NK-92 (cell line): ENCODE results near the gene RBKS.
"Not testable (repeated sequence)": the region's sequence is repeated elsewhere in the genome, so short reads cannot be mapped to it uniquely, and the experiment has no call there.

ENCODE experiments used
- DNase-seq: peaks from one replicate; lab custom pipeline; 2025; ENCODE audit not compliant: unreplicated experiment; lab: John Stamatoyannopoulos, UW

The RBKS gene

GRCh38 chr2:27771202-27771547, 119.0 kb downstream of the RBKS start:
- DNase-seq: no peak

GRCh38 chr2:27766287-27766661, 123.9 kb downstream of the RBKS start:
- DNase-seq: no peak

- DNase-seq: no peak
Measured at GRCh38 chr2:27765621-27766286, 124.4 kb downstream of the RBKS start.

GRCh38 chr2:27764526-27764925, 125.7 kb downstream of the RBKS start:
- not testable (repeated sequence) for DNase-seq

GRCh38 chr2:27763907-27764267, 126.3 kb downstream of the RBKS start:
- no peak for DNase-seq

GRCh38 chr2:27762951-27763906, 127.0 kb downstream of the RBKS start:
- DNase-seq: no peak

- DNase-seq: no peak
Measured at GRCh38 chr2:27756544-27757498, 133.4 kb downstream of the RBKS start.

- no peak for DNase-seq
Measured at GRCh38 chr2:27756091-27756490, 134.1 kb downstream of the RBKS start.

GRCh38 chr2:27754831-27755230, 135.4 kb downstream of the RBKS start:
- no peak for DNase-seq

- no peak for DNase-seq
Measured at GRCh38 chr2:27754138-27754588, 136.0 kb downstream of the RBKS start.

GRCh38 chr2:27752551-27753237, 137.5 kb downstream of the RBKS start:
- DNase-seq: no peak

GRCh38 chr2:27751377-27751776, 138.8 kb downstream of the RBKS start:
- no peak for DNase-seq

GRCh38 chr2:27748803-27749554, 141.2 kb downstream of the RBKS start:
- not testable (repeated sequence) for DNase-seq

GRCh38 chr2:27747827-27748352, 142.3 kb downstream of the RBKS start:
- no peak for DNase-seq

- no peak for DNase-seq
Measured at GRCh38 chr2:27746325-27746724, 143.9 kb downstream of the RBKS start.

- not testable (repeated sequence) for DNase-seq
Measured at GRCh38 chr2:27745494-27745893, 144.7 kb downstream of the RBKS start.

GRCh38 chr2:27742571-27742970, 147.6 kb downstream of the RBKS start:
- DNase-seq: no peak

GRCh38 chr2:27741673-27742072, 148.5 kb downstream of the RBKS start:
- DNase-seq: no peak

GRCh38 chr2:27739058-27739373, 151.2 kb downstream of the RBKS start:
- no peak for DNase-seq
